Measurements from ENCODE around the gene DDX43. TPM values are rescaled to one million over a fixed set of nuclear protein-coding genes. Genes with fewer than 3 reads are reported as not detected.

DDX43 gene
- polyA plus RNA-seq, 1 donor from 2014 or later, result not detected

DNA sequence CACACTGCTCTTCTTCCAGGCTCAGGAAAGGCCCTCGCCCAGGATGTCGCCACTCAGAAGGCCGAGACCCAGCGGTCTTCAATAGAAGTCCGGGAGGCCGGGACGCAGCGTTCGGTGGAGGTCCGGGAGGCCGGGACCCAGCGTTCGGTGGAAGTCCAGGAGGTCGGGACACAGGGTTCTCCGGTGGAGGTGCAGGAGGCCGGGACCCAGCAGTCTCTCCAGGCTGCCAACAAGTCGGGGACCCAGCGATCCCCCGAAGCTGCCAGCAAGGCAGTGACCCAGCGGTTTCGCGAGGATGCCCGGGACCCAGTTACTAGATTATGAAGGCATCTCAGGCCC is 31.1 kb upstream of the DDX43 start:
- Histone ChIP-seq H3K4me2 (ENCODE audit: low read length) (no peak overlapping the region), H3K79me2 (replicated peaks; ENCODE audit: insufficient read depth, low read length) (no peaks in the 10 kb centered on the region), H3K9ac (ENCODE audit: low read length) (no peak overlapping the region), H3K27ac (ENCODE audit: low read length) (no peak overlapping the region), H3F3A (ENCODE audit: insufficient read depth, low read length, poor library complexity, severe bottlenecking) (no peaks in the 10 kb centered on the region), H3K36me3 (ENCODE audit: insufficient read depth, low read length) (no peaks in the 10 kb centered on the region), H3K9me2 (ENCODE audit: insufficient read depth, low read length) (no peaks in the 10 kb centered on the region), H4K20me1 (ENCODE audit: insufficient read depth) (no peaks in the 10 kb centered on the region), H3K9me3 (ENCODE audit: low read length) (no peaks in the 10 kb centered on the region), H3K27me3 (ENCODE audit: insufficient read depth, low read depth, low read length) (no peaks in the 10 kb centered on the region), H3K4me3 (ENCODE audit: low read length) (no peak overlapping the region), H2AFZ (ENCODE audit: low read depth, low read length) (no peak overlapping the region)
- TF ChIP-seq TAF1 (IDR thresholded peaks at IDR 0.05; ENCODE audit: low read depth) (no peak), EP300 (conservative IDR thresholded peaks at IDR 0.05; ENCODE audit: poor library complexity, severe bottlenecking) (no peak), MXI1 (conservative IDR thresholded peaks at IDR 0.05; ENCODE audit: poor library complexity, severe bottlenecking) (no peak), RAD21 (conservative IDR thresholded peaks at IDR 0.05) (no peak), EZH2 (IDR thresholded peaks at IDR 0.05; ENCODE audit: borderline replicate concordance, insufficient read depth, low read length, poor library complexity, severe bottlenecking) (no peak), SMC3 (conservative IDR thresholded peaks at IDR 0.05; ENCODE audit: poor library complexity) (no peak), POLR2AphosphoS5 (IDR thresholded peaks at IDR 0.05) (no peak)
- TF ChIP-seq, protein P1, sequence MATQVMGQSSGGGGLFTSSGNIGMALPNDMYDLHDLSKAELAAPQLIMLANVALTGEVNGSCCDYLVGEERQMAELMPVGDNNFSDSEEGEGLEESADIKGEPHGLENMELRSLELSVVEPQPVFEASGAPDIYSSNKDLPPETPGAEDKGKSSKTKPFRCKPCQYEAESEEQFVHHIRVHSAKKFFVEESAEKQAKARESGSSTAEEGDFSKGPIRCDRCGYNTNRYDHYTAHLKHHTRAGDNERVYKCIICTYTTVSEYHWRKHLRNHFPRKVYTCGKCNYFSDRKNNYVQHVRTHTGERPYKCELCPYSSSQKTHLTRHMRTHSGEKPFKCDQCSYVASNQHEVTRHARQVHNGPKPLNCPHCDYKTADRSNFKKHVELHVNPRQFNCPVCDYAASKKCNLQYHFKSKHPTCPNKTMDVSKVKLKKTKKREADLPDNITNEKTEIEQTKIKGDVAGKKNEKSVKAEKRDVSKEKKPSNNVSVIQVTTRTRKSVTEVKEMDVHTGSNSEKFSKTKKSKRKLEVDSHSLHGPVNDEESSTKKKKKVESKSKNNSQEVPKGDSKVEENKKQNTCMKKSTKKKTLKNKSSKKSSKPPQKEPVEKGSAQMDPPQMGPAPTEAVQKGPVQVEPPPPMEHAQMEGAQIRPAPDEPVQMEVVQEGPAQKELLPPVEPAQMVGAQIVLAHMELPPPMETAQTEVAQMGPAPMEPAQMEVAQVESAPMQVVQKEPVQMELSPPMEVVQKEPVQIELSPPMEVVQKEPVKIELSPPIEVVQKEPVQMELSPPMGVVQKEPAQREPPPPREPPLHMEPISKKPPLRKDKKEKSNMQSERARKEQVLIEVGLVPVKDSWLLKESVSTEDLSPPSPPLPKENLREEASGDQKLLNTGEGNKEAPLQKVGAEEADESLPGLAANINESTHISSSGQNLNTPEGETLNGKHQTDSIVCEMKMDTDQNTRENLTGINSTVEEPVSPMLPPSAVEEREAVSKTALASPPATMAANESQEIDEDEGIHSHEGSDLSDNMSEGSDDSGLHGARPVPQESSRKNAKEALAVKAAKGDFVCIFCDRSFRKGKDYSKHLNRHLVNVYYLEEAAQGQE (IDR thresholded peaks at IDR 0.05; ENCODE audit: borderline replicate concordance), result no peak
- TF ChIP-seq, protein P2, sequence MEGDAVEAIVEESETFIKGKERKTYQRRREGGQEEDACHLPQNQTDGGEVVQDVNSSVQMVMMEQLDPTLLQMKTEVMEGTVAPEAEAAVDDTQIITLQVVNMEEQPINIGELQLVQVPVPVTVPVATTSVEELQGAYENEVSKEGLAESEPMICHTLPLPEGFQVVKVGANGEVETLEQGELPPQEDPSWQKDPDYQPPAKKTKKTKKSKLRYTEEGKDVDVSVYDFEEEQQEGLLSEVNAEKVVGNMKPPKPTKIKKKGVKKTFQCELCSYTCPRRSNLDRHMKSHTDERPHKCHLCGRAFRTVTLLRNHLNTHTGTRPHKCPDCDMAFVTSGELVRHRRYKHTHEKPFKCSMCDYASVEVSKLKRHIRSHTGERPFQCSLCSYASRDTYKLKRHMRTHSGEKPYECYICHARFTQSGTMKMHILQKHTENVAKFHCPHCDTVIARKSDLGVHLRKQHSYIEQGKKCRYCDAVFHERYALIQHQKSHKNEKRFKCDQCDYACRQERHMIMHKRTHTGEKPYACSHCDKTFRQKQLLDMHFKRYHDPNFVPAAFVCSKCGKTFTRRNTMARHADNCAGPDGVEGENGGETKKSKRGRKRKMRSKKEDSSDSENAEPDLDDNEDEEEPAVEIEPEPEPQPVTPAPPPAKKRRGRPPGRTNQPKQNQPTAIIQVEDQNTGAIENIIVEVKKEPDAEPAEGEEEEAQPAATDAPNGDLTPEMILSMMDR (IDR thresholded peaks at IDR 0.05; ENCODE audit: poor library complexity, severe bottlenecking), result no peak

DNA sequence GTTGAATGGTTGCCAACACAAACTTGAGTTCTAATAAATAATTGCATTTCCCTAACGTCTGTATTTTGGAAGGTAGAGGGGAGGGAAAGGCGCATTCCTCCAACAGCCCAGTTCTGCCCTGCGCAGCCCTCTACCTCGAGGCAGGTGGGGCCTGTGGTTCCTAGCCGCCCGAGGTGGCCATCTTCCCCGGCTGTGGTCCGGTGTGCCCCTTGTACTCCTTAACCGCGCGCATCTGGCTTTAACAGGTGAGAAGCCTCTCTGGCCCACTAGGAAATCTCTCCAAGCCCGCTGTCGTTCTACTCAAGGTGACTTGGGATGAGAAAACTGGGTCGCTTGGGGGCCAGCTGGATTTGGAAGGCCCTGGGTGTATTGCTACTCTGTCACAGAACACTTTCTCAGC is 30.5 kb upstream of the DDX43 start:
- no peak overlapping the region for H3K9ac ChIP-seq (ENCODE audit: low read length)
- no peaks in the 10 kb centered on the region for H3K79me2 ChIP-seq (replicated peaks; ENCODE audit: insufficient read depth, low read length)
- H3K9me2 ChIP-seq (ENCODE audit: insufficient read depth, low read length), result no peaks in the 10 kb centered on the region
- no peak overlapping the region for H3K27ac ChIP-seq (ENCODE audit: low read length)
- no peak for TF ChIP-seq SMC3 (conservative IDR thresholded peaks at IDR 0.05; ENCODE audit: poor library complexity)
- H2AFZ ChIP-seq (ENCODE audit: low read depth, low read length), result no peak overlapping the region
- no peaks in the 10 kb centered on the region for H3F3A ChIP-seq (ENCODE audit: insufficient read depth, low read length, poor library complexity, severe bottlenecking)
- H3K4me3 ChIP-seq (ENCODE audit: low read length), result no peak overlapping the region
- H3K27me3 ChIP-seq (ENCODE audit: insufficient read depth, low read depth, low read length), result no peaks in the 10 kb centered on the region
- H4K20me1 ChIP-seq (ENCODE audit: insufficient read depth), result no peaks in the 10 kb centered on the region
- no peaks in the 10 kb centered on the region for H3K36me3 ChIP-seq (ENCODE audit: insufficient read depth, low read length)
- H3K4me2 ChIP-seq (ENCODE audit: low read length), result no peak overlapping the region
- no peaks in the 10 kb centered on the region for H3K9me3 ChIP-seq (ENCODE audit: low read length)

DNA sequence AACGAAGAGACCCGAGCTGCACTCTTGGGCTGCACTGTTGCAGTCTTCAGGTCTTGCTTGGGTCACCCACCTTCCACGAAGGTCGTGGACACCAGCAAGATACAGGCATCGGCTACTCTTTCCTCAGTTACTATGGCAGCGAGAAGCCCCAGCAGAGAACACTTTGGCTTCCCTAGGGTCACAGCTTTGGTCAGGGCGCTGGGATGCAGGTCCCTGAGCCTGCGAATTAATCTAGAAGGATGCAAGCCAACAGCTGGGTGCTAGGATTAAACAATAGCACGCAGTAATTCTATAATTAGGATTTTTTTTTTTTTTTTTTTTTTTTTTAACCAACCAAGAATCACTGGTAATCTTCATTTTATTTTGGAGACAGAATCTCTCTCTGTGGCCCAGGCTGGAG is 30.1 kb upstream of the DDX43 start:
- Histone ChIP-seq H3K36me3 (ENCODE audit: insufficient read depth, low read length) (no peaks in the 10 kb centered on the region), H3K9ac (ENCODE audit: low read length) (no peak overlapping the region), H3K9me2 (ENCODE audit: insufficient read depth, low read length) (no peaks in the 10 kb centered on the region), H3F3A (ENCODE audit: insufficient read depth, low read length, poor library complexity, severe bottlenecking) (no peaks in the 10 kb centered on the region), H3K79me2 (replicated peaks; ENCODE audit: insufficient read depth, low read length) (no peaks in the 10 kb centered on the region), H3K27me3 (ENCODE audit: insufficient read depth, low read depth, low read length) (no peaks in the 10 kb centered on the region), H2AFZ (ENCODE audit: low read depth, low read length) (no peak overlapping the region), H3K4me3 (ENCODE audit: low read length) (no peak overlapping the region), H3K9me3 (ENCODE audit: low read length) (no peaks in the 10 kb centered on the region), H3K4me2 (ENCODE audit: low read length) (no peak overlapping the region), H4K20me1 (ENCODE audit: insufficient read depth) (no peaks in the 10 kb centered on the region), H3K27ac (ENCODE audit: low read length) (no peak overlapping the region)
- no peak for TF ChIP-seq RAD21 (conservative IDR thresholded peaks at IDR 0.05)
- no peak for TF ChIP-seq POLR2AphosphoS5 (IDR thresholded peaks at IDR 0.05)
